Activated CD4-positive, CD25-positive, alpha-beta regulatory T cell treated with anti-CD3 and anti-CD28 coated beads, Interleukin-2, amount 50 U/mL, for 72 hours (primary cell): Measurements from ENCODE around the gene CGB8.

Source experiments
- DNase-seq: peaks from one replicate; pipeline ENCODE4 v3.0.0; 2021

Gene CGB8

GRCh38 chr19:49004133-49004532 is 44.8 kb downstream of the CGB8 start:
- DNase-seq = no peak

GRCh38 chr19:48999481-49000325 is 49.2 kb downstream of the CGB8 start:
- peak; percentile 63 for DNase-seq

GRCh38 chr19:48997972-48998371 is 50.9 kb downstream of the CGB8 start:
- peak; percentile 53 for DNase-seq
